Purkinje cell (primary cell): ENCODE data around the gene YJEFN3. TPM values are rescaled to one million over a fixed set of nuclear protein-coding genes. Genes with fewer than 3 reads are reported as not detected.

ENCODE experiments used
- polyA plus RNA-seq: library from polyadenylated mRNA; unstranded; fragments of >200 nt; fragmentation: Nextera tagmentation; gene quantifications from 2 replicates; pipeline ENCODE4 v1.2.1, GENCODE V29; 2014

Gene YJEFN3, protein sequence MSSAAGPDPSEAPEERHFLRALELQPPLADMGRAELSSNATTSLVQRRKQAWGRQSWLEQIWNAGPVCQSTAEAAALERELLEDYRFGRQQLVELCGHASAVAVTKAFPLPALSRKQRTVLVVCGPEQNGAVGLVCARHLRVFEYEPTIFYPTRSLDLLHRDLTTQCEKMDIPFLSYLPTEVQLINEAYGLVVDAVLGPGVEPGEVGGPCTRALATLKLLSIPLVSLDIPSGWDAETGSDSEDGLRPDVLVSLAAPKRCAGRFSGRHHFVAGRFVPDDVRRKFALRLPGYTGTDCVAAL
- 5.5 and 14.2 TPM in 2 replicates for polyA plus RNA-seq

DNA sequence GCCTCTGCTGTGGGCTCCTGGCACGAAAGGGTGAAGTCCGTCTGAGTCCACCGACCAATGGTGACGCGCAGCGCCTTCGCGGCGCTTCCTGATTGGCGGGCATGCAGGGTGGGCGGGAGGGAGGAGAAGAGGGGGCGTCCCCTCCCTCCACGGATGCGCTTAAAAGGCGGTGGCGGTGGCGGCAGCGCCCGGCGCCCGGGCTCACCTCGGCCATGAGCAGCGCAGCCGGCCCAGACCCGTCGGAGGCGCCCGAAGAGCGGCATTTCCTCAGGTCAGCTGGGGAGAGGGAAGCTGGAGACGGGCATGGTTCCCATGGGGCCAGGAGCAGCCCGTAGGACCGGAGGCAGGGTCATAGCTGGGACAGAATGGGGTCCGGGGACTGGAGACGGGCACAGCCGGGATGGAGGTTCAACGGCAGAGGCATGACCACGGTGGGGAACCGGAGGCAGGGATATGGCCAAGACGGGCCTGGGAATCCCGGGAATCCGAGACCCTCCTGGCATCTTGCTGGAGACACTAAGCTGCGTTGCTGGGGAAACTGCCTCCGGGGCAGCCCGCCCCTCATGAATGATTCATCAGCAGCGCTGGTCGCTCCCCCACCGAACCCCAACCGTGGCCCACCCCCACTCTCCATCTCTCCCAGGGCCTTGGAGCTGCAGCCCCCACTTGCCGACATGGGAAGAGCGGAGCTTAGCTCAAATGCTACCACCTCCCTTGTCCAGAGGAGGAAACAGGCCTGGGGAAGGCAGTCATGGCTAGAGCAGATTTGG, at the start of gene YJEFN3:
Gene YJEFN3 (plus strand): TSS at position 191 of the 770 bp plus-strand sequence. CDS start 22 bp downstream, at position 213.

DNA sequence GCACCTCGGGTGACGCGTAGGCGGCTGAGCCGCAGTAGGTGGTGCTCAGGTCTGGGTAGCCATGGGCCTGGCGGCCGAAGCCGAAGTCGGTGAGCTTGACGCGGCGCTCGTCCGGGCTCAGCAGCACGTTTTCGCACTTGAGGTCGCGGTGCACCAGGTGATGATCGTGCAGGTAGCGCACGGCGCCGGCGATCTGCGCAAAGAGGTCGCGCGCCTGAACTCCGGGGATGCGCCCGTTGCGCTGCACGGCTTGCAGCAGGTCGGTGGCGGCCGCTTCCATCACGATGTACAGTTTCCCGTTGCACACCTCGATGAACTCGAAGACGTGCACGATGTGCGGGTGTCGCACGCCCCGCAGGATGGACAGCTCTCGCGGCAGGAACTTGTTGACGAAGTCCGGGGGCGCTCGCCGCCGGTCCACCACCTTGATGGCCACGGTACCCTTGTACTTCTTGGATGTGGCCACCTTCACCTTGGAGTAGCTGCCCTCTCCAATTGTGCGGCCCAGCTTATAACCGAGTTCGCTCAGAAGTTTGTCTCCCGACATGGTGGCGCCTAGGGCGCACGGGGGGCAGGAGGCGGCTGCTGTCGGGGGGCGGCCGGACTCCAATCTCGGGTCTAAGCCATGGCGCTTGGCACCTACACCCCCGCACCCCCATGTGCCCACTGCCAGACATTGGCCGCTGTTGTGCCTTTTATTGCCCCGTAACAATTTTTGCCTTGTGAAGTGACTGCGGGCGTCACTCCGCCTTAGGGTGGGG, 13.7 kb upstream of the YJEFN3 start, which contains the start of gene TSSK6:
Gene TSSK6 (minus strand): TSS at position 668 of the 761 bp plus-strand sequence. CDS start 121 bp downstream, at position 547.

DNA sequence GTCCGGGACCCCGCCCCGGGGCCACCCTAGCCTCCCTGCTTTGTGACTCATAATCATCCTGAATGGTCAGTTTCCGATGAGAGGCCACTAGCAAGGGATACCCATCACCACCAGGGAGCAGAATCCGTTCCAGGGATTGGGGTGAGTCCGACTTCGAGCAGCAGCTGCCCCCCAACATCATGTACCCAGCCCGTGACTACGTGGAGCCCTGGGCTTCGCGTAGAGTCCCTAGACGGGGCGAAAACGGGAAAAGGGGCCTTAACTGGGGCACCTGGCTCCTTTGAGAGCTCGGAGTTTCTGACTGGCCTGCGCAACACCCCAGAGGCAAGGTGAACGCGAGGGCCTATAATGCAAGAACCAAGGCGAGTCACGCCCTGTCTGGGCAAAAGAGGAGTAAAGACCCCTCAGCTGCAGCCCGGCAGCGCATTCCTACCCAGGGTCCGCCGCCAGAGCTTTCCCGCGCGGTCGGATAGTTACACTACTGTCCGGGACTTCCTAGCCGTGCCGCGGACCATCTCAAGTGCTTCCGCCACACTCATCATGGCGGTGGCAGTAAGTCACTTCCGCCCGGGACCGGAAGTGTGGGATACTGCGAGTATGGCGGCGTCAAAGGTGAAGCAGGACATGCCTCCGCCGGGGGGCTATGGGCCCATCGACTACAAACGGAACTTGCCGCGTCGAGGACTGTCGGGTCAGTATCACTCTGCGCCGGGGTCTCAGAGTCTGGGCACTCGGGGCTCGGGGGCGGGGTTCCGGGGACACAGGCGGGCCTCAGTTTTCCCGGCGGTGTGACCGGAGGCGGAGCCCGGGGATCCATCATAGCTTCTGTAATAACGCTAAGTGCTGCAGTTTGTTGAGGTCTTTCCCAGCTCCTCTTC, 12.8 kb upstream of the YJEFN3 start, which contains the start of gene NDUFA13:
Gene NDUFA13 (plus strand): TSS at position 584 of the 878 bp plus-strand sequence. CDS start 14 bp downstream, at position 598.

DNA sequence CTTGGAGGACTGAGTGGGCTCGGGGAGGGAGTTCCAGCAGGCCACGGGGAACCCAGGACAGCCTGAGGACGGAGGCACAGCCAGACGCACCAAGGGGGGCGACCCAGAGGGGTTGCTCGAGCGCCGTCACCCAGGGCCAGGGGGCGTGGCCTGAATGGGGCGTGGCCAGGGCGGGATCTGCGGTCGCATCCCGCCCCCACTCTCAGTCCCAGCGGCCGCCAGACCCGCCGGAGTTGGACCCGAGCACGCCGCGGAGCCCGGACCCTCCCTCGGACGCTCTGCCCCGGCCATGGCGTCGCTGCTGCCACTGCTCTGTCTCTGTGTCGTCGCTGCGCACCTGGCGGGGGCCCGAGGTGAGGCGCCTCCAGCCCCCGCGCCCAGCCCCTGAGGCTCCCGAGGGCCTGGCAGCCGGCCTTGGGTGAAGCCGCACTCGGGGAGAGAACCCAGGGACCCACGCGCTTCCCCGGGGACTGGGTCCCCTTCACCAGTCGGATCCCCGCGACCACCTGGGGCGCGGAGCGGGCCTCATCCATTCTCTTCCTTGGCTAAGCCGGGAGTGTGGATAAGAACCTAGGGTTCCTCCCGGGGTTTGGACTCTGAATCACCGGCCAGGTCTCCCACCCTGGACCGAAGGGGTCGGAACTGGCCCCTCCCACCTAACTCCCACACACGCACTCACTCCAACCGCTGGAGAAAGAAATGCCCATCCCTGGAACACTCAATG, 9.5 kb downstream of the YJEFN3 start, which contains the start of gene CILP2:
Gene CILP2 (plus strand): TSS at position 205 of the 724 bp plus-strand sequence. CDS start 85 bp downstream, at position 290.

Other genes starting within 250 kb of the YJEFN3 start
- 1.7 and 2.6 TPM in 2 replicates for gene SUGP1, start 208.4 kb upstream of the YJEFN3 start, polyA plus RNA-seq
- 1.9 and 3.4 TPM in 2 replicates for gene MAU2, start 208.1 kb upstream of the YJEFN3 start, polyA plus RNA-seq
- gene GATAD2A, start 123.2 kb upstream of the YJEFN3 start, polyA plus RNA-seq, result 2.0 and 2.3 TPM in 2 replicates
- not detected in 2 replicates for gene TSSK6, start 13.4 kb upstream of the YJEFN3 start, polyA plus RNA-seq
- 897 and 952 TPM in 2 replicates for gene NDUFA13, start 12.7 kb upstream of the YJEFN3 start, polyA plus RNA-seq
- not detected in 2 replicates for gene CILP2, start 9.4 kb downstream of the YJEFN3 start, polyA plus RNA-seq
- not detected in 2 replicates for gene PBX4, start 89.8 kb downstream of the YJEFN3 start, polyA plus RNA-seq
- gene LPAR2, start 99.3 kb downstream of the YJEFN3 start, polyA plus RNA-seq, result 0.40 TPM in 1 of 2 replicates, not detected in the other
- 0.09 and 0.11 TPM in 2 replicates for gene GMIP, start 114.7 kb downstream of the YJEFN3 start, polyA plus RNA-seq
- gene ATP13A1, start 134.8 kb downstream of the YJEFN3 start, polyA plus RNA-seq, result 4.0 and 5.4 TPM in 2 replicates
- 3.6 and 9.1 TPM in 2 replicates for gene ZNF101, start 139.9 kb downstream of the YJEFN3 start, polyA plus RNA-seq
- gene ZNF14, start 204.2 kb downstream of the YJEFN3 start, polyA plus RNA-seq, result 3.0 and 7.6 TPM in 2 replicates